Thyroid gland (tissue), 4 donors: Measurements from ENCODE around the gene BRIP1. TPM values are rescaled to one million over a fixed set of nuclear protein-coding genes. Genes with fewer than 3 reads are reported as not detected.
"Not testable (repeated sequence)": the region's sequence is repeated elsewhere in the genome, so short reads cannot be mapped to it uniquely, and the experiment has no call there.

ENCODE experiments used
- DNase-seq, 2 donors: peaks; one replicate each; pipeline ENCODE4 v3.0.0-alpha.2; 2019
- H3K27ac ChIP-seq, 3 donors: fragments of 200-600 bp; sonication (generic); 1 replicate in 2 of 3; 2 replicates in 1 of 3; pipeline ENCODE4 v1.5.1; 2016 to 2019; ENCODE audit warnings: mild to moderate bottlenecking in 1 of 3, moderate library complexity in 1 of 3
- H3K27me3 ChIP-seq: fragments of 200-600 bp; sonication (generic); one replicate; pipeline ENCODE4 v1.5.1; 2019
- H3K36me3 ChIP-seq, 2 donors: fragments of 200-600 bp; sonication (generic); one replicate each; pipeline ENCODE4 v1.5.1; 2016 to 2019
- H3K4me1 ChIP-seq, 2 donors: fragments of 200-600 bp; sonication (generic); one replicate each; pipeline ENCODE4 v1.5.1; 2017 to 2019
- H3K4me3 ChIP-seq, 3 donors: fragments of 200-600 bp; sonication (generic); replicated peaks in 1 of 3; 1 replicate in 2 of 3; 2 replicates in 1 of 3; pipeline ENCODE4 v1.5.1; 2016; ENCODE audit warnings: mild to moderate bottlenecking in 1 of 3
- H3K9me3 ChIP-seq: fragments of 200-600 bp; sonication (generic); one replicate; pipeline ENCODE4 v1.5.1; 2017
- POLR2A ChIP-seq, 2 donors: fragments of 450-650 bp; IDR thresholded peaks; one replicate each; pipeline ENCODE4 v1.6.1; 2017; ENCODE audit warnings: antibody characterized with exemption in 2 of 2, mild to moderate bottlenecking in 2 of 2, moderate library complexity in 1 of 2
- WGBS, 2 donors: methylation state at CpG; one replicate each; pipeline ENCODE4 v1.1.5; 2017; 5-methylcytosine and 5-hydroxymethylcytosine counted together
- intact Hi-C: fragments of 100-400 bp; cut with DNase I; formaldehyde crosslinking; loops from one replicate; pipeline ENCODE4 v1.15.1; 2023
- total RNA-seq, 4 donors: library from RNA; depleted of rRNA; stranded (reverse); fragments of >200 nt; gene quantifications; one replicate each; pipeline ENCODE4 v1.2.3, GENCODE V29; 2016
- TF ChIP-seq, protein P1 (sequence below), 6 experiments: fragments of 200-600 bp in 3 of 6; fragments of 450-650 bp in 3 of 6; sonication (generic) in 3 of 6; IDR thresholded peaks; one replicate each; pipeline ENCODE4 v1.5.1; 2016 to 2019; ENCODE audit warnings: antibody characterized with exemption in 6 of 6, mild to moderate bottlenecking in 2 of 6, inconsistent platforms in 1 of 6, moderate library complexity in 1 of 6

BRIP1 gene
- total RNA-seq, 4 donors from 2014 or later = 0.40 TPM; not detected in 3

- H3K4me3 ChIP-seq = no peak overlapping the region
- H3K27ac ChIP-seq = no peak overlapping the region
- DNase-seq = no peak
- H3K36me3 ChIP-seq = no peaks in the 10 kb centered on the region
- H3K27me3 ChIP-seq = no peaks in the 10 kb centered on the region
- intact Hi-C loops = no loop called here
- no peaks in the 10 kb centered on the region for H3K9me3 ChIP-seq
- no peak for TF ChIP-seq POLR2A (IDR thresholded peaks at IDR 0.05)
- TF ChIP-seq, protein P1, sequence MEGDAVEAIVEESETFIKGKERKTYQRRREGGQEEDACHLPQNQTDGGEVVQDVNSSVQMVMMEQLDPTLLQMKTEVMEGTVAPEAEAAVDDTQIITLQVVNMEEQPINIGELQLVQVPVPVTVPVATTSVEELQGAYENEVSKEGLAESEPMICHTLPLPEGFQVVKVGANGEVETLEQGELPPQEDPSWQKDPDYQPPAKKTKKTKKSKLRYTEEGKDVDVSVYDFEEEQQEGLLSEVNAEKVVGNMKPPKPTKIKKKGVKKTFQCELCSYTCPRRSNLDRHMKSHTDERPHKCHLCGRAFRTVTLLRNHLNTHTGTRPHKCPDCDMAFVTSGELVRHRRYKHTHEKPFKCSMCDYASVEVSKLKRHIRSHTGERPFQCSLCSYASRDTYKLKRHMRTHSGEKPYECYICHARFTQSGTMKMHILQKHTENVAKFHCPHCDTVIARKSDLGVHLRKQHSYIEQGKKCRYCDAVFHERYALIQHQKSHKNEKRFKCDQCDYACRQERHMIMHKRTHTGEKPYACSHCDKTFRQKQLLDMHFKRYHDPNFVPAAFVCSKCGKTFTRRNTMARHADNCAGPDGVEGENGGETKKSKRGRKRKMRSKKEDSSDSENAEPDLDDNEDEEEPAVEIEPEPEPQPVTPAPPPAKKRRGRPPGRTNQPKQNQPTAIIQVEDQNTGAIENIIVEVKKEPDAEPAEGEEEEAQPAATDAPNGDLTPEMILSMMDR (IDR thresholded peaks at IDR 0.05) = no peak
- H3K4me1 ChIP-seq = no peaks in the 10 kb centered on the region
Observed at GRCh38 chr17:61669522-61669921, 193.8 kb downstream of the BRIP1 start.

- TF ChIP-seq, protein P1 (IDR thresholded peaks at IDR 0.05) = no peak
- no peak for TF ChIP-seq POLR2A (IDR thresholded peaks at IDR 0.05)
- 83 to 96% methylated on average over 3 of the region's 3 CpGs for WGBS, 2 donors
- no peaks in the 10 kb centered on the region for H3K36me3 ChIP-seq
Observed at GRCh38 chr17:61668486-61668885, 194.8 kb downstream of the BRIP1 start.

GRCh38 chr17:61666406-61667088, 196.8 kb downstream of the BRIP1 start:
- H3K4me3 ChIP-seq, H3K27ac ChIP-seq, H3K4me1 ChIP-seq, H3K27me3 ChIP-seq, H3K9me3 ChIP-seq, DNase-seq, intact Hi-C loops, H3K36me3 ChIP-seq: not testable (repeated sequence)
- 79 to 95% methylated on average over 5 of the region's 5 CpGs for WGBS, 2 donors

More at GRCh38 chr17:61668486-61668885, 194.8 kb downstream of the BRIP1 start:
- no peaks in the 10 kb centered on the region for H3K27me3 ChIP-seq
- no peak overlapping the region for H3K27ac ChIP-seq
- no peaks in the 10 kb centered on the region for H3K9me3 ChIP-seq
- intact Hi-C loops = no loop called here
- H3K4me3 ChIP-seq = no peak overlapping the region
- H3K4me1 ChIP-seq = no peaks in the 10 kb centered on the region
- no peak for DNase-seq

GRCh38 chr17:61663310-61663709, 200.0 kb downstream of the BRIP1 start:
- intact Hi-C loops = no loop called here
- no peaks in the 10 kb centered on the region for H3K36me3 ChIP-seq
- no peaks in the 10 kb centered on the region for H3K4me1 ChIP-seq
- H3K4me3 ChIP-seq = no peak overlapping the region
- no peaks in the 10 kb centered on the region for H3K9me3 ChIP-seq
- H3K27me3 ChIP-seq = no peaks in the 10 kb centered on the region
- TF ChIP-seq, protein P1 (IDR thresholded peaks at IDR 0.05) = no peak
- no peak for TF ChIP-seq POLR2A (IDR thresholded peaks at IDR 0.05)
- 75 to 94% methylated on average over 4 of the region's 4 CpGs for WGBS, 2 donors
- no peak for DNase-seq
- no peak overlapping the region for H3K27ac ChIP-seq

DNA sequence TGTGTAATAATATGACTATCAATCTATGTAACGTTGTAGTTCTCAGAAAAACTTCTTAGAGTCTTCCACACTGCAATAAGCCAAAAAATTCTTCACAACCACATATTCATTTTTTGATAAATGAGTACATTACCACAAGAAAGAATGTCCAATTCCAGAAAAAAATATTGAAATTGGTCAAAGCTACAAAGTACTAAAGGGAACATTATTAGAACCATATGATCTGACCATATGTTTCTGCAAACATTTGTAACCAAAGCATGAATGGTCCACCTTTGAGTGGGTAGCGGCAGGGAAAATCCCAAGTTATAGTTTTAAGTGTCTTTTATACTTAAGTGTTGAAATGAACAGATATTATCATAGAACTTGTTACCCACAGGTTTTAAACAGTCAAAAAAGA, 200.6 kb downstream of the BRIP1 start:
- no peaks in the 10 kb centered on the region for H3K4me1 ChIP-seq
- H3K4me3 ChIP-seq = no peak overlapping the region
- H3K27me3 ChIP-seq = no peaks in the 10 kb centered on the region
- intact Hi-C loops = no loop called here
- H3K27ac ChIP-seq = no peak overlapping the region
- WGBS, 2 donors = 74 to 77% methylated on average over 2 of the region's 2 CpGs
- DNase-seq = no peak
- no peaks in the 10 kb centered on the region for H3K9me3 ChIP-seq
- no peaks in the 10 kb centered on the region for H3K36me3 ChIP-seq
- no peak for TF ChIP-seq POLR2A (IDR thresholded peaks at IDR 0.05)
- TF ChIP-seq, protein P1 (IDR thresholded peaks at IDR 0.05) = no peak
